Mammary epithelial cell (primary cell): ENCODE results near the gene ABCC4.

Experiments
- CTCF ChIP-seq, 2 donors: IDR thresholded peaks in 1 of 2; conservative IDR thresholded peaks in 1 of 2; 2 replicates each; pipeline ENCODE4 v1.5.1; 2011 to 2012; ENCODE audit warnings: inconsistent platforms in 2 of 2, low read length in 2 of 2, mild to moderate bottlenecking in 2 of 2, control low read depth in 1 of 2, low read depth in 1 of 2; ENCODE audit not compliant: insufficient read depth in 1 of 2; ENCODE audit errors: extremely low read depth in 1 of 2
- EZH2 ChIP-seq: IDR thresholded peaks from 2 replicates; pipeline ENCODE4 v1.6.1; 2012; ENCODE audit warnings: low read length, inconsistent platforms, borderline replicate concordance

- TF ChIP-seq CTCF (conservative IDR thresholded peaks at IDR 0.05 in 1 of 2, IDR thresholded peaks at IDR 0.05 in 1 of 2; ENCODE audit: extremely low read depth in 1 of 2, insufficient read depth in 1 of 2, low read depth in 1 of 2, low read length in 2 of 2) (no peak), EZH2 (no peak)
Observed at GRCh38 chr13:95188128-95188527, 113.1 kb downstream of the ABCC4 start.
